HL-60 (cell line): ENCODE data around the gene GSX1.
"Not testable (repeated sequence)": the region's sequence is repeated elsewhere in the genome, so short reads cannot be mapped to it uniquely, and the experiment has no call there.

Experiments
- DNase-seq, 2 experiments: peaks; one replicate each; pipeline ENCODE4 v3.0.0-alpha.2; 2010 to 2020; ENCODE audit warnings: low read depth in 1 of 2, low spot score in 1 of 2
- H3K27ac ChIP-seq: fragments of 250-450 bp; sonication (Bioruptor Pico); replicated peaks from 2 replicates; pipeline ENCODE4 v1.5.1; 2020; ENCODE audit warnings: mild to moderate bottlenecking, moderate library complexity
- H3K27me3 ChIP-seq: fragments of 250-450 bp; sonication (Bioruptor Pico); 2 replicates; pipeline ENCODE4 v1.5.1; 2021; ENCODE audit warnings: mild to moderate bottlenecking, moderate library complexity; ENCODE audit not compliant: insufficient read depth, poor library complexity, severe bottlenecking
- H3K4me3 ChIP-seq: replicated peaks from 2 replicates; pipeline ENCODE4 v1.5.1; 2011; ENCODE audit warnings: mild to moderate bottlenecking, control low read depth, low read length; ENCODE audit not compliant: insufficient read depth
- GABPA ChIP-seq: IDR thresholded peaks from 2 replicates; pipeline ENCODE4 v1.6.1; 2012; ENCODE audit warnings: low read depth
- POLR2AphosphoS5 ChIP-seq: IDR thresholded peaks from 2 replicates; pipeline ENCODE4 v1.6.1; 2012; ENCODE audit warnings: low read depth
- SPI1 ChIP-seq: IDR thresholded peaks from 2 replicates; pipeline ENCODE4 v1.6.1; 2012; ENCODE audit warnings: low read depth, mild to moderate bottlenecking, borderline replicate concordance
- TF ChIP-seq, protein P1 (sequence below): IDR thresholded peaks from 2 replicates; pipeline ENCODE4 v1.6.1; 2012; ENCODE audit warnings: low read depth; ENCODE audit not compliant: insufficient replicate concordance
- TF ChIP-seq, protein P2 (sequence below): IDR thresholded peaks from one replicate; pipeline ENCODE4 v1.5.1; 2011; ENCODE audit warnings: low read length, control low read depth, inconsistent platforms; ENCODE audit not compliant: insufficient read depth

The GSX1 gene

DNA sequence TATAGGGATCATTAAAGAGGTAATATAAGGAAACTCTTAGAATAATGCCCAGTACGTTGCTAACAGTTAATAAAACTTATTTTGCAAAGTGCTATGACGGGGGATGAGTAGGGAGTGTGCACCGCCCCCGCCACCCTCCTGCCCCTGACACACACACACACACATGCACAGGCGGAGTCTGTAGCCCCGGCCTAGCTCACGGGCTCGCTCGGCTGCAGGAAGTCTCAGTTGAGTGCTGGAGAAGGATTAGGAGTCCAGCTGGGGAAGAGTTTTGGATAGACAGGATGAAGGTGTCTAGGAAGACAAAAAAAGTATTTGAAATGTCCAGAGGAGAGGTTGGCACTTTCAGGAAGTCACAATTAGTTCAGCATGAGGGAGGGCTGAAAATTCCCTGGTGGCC is 21.5 kb downstream of the GSX1 start:
- no peak for TF ChIP-seq POLR2AphosphoS5
- no peak for DNase-seq
- H3K4me3 ChIP-seq, result no peak overlapping the region
- H3K27me3 ChIP-seq, result peaks cover 25% of the 10 kb centered on the region
- H3K27ac ChIP-seq, result no peak overlapping the region

GRCh38 chr13:27817832-27818231 is 25.5 kb downstream of the GSX1 start:
- H3K27ac ChIP-seq, DNase-seq, H3K4me3 ChIP-seq: not testable (repeated sequence)
- peaks cover 58% of the 10 kb centered on the region for H3K27me3 ChIP-seq

GRCh38 chr13:27820524-27821482 is 28.5 kb downstream of the GSX1 start:
- TF ChIP-seq POLR2AphosphoS5 (no peak), GABPA (no peak)
- Histone ChIP-seq H3K27me3 (peaks cover 81% of the 10 kb centered on the region), H3K4me3 (no peak overlapping the region), H3K27ac (no peak overlapping the region)
- DNase-seq, result no peak

DNA sequence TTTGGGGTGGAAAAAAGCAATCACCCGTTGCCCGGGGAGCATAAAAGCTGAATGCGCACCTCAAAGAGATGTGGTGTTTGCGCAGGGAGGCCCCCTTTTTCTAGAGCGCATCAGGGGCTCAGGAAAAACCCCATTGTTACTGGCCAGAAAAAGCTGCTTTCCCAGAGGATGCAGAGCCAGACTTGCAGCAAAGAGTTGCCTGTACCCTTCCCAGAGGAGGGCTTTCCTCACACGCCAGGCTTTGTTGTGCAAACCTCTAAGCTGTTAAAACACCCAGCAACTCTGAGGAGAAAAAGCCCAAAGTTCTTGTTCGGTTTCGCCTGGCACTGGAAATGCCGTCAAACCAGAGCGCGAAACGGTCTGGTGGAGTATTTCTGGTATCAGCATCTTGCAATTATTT is 29.3 kb downstream of the GSX1 start:
- Histone ChIP-seq H3K4me3 (no peak overlapping the region), H3K27me3 (peaks cover 76% of the 10 kb centered on the region), H3K27ac (no peak overlapping the region)
- DNase-seq, result no peak
- TF ChIP-seq, protein P1, sequence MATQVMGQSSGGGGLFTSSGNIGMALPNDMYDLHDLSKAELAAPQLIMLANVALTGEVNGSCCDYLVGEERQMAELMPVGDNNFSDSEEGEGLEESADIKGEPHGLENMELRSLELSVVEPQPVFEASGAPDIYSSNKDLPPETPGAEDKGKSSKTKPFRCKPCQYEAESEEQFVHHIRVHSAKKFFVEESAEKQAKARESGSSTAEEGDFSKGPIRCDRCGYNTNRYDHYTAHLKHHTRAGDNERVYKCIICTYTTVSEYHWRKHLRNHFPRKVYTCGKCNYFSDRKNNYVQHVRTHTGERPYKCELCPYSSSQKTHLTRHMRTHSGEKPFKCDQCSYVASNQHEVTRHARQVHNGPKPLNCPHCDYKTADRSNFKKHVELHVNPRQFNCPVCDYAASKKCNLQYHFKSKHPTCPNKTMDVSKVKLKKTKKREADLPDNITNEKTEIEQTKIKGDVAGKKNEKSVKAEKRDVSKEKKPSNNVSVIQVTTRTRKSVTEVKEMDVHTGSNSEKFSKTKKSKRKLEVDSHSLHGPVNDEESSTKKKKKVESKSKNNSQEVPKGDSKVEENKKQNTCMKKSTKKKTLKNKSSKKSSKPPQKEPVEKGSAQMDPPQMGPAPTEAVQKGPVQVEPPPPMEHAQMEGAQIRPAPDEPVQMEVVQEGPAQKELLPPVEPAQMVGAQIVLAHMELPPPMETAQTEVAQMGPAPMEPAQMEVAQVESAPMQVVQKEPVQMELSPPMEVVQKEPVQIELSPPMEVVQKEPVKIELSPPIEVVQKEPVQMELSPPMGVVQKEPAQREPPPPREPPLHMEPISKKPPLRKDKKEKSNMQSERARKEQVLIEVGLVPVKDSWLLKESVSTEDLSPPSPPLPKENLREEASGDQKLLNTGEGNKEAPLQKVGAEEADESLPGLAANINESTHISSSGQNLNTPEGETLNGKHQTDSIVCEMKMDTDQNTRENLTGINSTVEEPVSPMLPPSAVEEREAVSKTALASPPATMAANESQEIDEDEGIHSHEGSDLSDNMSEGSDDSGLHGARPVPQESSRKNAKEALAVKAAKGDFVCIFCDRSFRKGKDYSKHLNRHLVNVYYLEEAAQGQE, result no peak
- TF ChIP-seq, protein P2, sequence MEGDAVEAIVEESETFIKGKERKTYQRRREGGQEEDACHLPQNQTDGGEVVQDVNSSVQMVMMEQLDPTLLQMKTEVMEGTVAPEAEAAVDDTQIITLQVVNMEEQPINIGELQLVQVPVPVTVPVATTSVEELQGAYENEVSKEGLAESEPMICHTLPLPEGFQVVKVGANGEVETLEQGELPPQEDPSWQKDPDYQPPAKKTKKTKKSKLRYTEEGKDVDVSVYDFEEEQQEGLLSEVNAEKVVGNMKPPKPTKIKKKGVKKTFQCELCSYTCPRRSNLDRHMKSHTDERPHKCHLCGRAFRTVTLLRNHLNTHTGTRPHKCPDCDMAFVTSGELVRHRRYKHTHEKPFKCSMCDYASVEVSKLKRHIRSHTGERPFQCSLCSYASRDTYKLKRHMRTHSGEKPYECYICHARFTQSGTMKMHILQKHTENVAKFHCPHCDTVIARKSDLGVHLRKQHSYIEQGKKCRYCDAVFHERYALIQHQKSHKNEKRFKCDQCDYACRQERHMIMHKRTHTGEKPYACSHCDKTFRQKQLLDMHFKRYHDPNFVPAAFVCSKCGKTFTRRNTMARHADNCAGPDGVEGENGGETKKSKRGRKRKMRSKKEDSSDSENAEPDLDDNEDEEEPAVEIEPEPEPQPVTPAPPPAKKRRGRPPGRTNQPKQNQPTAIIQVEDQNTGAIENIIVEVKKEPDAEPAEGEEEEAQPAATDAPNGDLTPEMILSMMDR, result no peak
- TF ChIP-seq GABPA, result no peak

- no peak overlapping the region for H3K27ac ChIP-seq
- H3K4me3 ChIP-seq, result no peak overlapping the region
- DNase-seq, result no peak
These were observed 30.1 kb downstream of the GSX1 start for GRCh38 chr13:27822258-27822872.

More at GRCh38 chr13:27822258-27822872, 30.1 kb downstream of the GSX1 start:
- peaks cover 71% of the 10 kb centered on the region for H3K27me3 ChIP-seq
- TF ChIP-seq, protein P1, result no peak
- TF ChIP-seq SPI1 (no peak), POLR2AphosphoS5 (no peak), GABPA (no peak)
- TF ChIP-seq, protein P2, result no peak
